GM23248 (cell line): Measurements from ENCODE around the gene TAF11L14.
"Not testable (repeated sequence)": the region's sequence is repeated elsewhere in the genome, so short reads cannot be mapped to it uniquely, and the experiment has no call there.

Experiments used
- EZH2 ChIP-seq: fragments of 200-600 bp; sonication (generic); IDR thresholded peaks from 2 replicates; pipeline ENCODE4 v1.6.1; 2018; ENCODE audit warnings: antibody characterized with exemption, mild to moderate bottlenecking; ENCODE audit not compliant: insufficient read depth, poor library complexity, severe bottlenecking
- EZH2phosphoT487 ChIP-seq: fragments of 200-600 bp; sonication (generic); IDR thresholded peaks from 2 replicates; pipeline ENCODE4 v1.6.1; 2018; ENCODE audit warnings: antibody characterized with exemption, moderate library complexity, mild to moderate bottlenecking, low read depth; ENCODE audit not compliant: insufficient read depth

DNA sequence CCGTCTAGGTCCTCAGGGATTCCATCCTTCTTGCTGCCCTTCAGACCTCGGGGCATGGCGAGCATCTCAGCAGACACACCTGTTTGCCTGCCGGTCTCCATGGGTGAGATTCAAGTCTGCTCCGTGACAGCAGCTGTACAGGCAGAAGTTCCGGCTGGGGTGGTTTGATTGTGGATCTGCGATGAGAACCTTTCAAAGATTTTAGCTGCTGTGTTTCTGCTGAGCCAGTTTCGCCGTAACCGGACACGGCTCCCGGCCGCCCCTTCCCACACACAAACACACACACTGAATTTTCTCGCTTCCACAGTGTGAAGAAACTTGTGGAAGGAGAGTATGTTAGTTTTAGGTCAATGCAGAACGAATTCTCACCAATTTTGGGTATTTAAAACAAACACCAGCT, 36.5 kb upstream of the TAF11L14 start, which contains the start of gene TAF11L10:
- TF ChIP-seq EZH2, EZH2phosphoT487: not testable (repeated sequence)
